Psoas muscle (tissue), 8 donors: ENCODE measurements around the gene GRM4. TPM values are rescaled to one million over a fixed set of nuclear protein-coding genes. Genes with fewer than 3 reads are reported as not detected.

Source experiments
- ATAC-seq, 4 donors: fragments of 200-7000 bp; cut with Tn5 transposase; one replicate each; pipeline ENCODE4 v1.9.1; 2020; ENCODE audit warnings: moderate library complexity in 3 of 4, mild to moderate bottlenecking in 2 of 4
- DNase-seq, 2 donors: peaks; one replicate each; pipeline ENCODE4 v3.0.0-alpha.2; 2020
- H3K27ac ChIP-seq: fragments of 200-600 bp; one replicate; pipeline ENCODE4 v1.8.0; 2022
- H3K27me3 ChIP-seq, 3 donors: fragments of 200-600 bp in 1 of 3; one replicate each; pipeline versions ENCODE4 v1.6.1 to v1.8.0; 2013 to 2022; ENCODE audit warnings: low read length in 2 of 3, mild to moderate bottlenecking in 2 of 3, moderate library complexity in 1 of 3; ENCODE audit not compliant: insufficient read depth in 3 of 3
- H3K36me3 ChIP-seq, 2 donors: fragments of 200-600 bp in 1 of 2; one replicate each; pipeline versions ENCODE4 v1.6.1 to v1.8.0; 2013 to 2022; ENCODE audit warnings: low read depth in 1 of 2, mild to moderate bottlenecking in 1 of 2, moderate library complexity in 1 of 2; ENCODE audit not compliant: insufficient read depth in 1 of 2
- H3K4me1 ChIP-seq: fragments of 200-600 bp; one replicate; pipeline ENCODE4 v1.8.0; 2022
- H3K4me3 ChIP-seq: fragments of 200-600 bp; one replicate; pipeline ENCODE4 v1.8.0; 2022; ENCODE audit warnings: mild to moderate bottlenecking
- H3K9me3 ChIP-seq: fragments of 200-600 bp; one replicate; pipeline ENCODE4 v1.8.0; 2022
- WGBS, 3 donors: extraction: QIAGEN DNeasy Blood & Tissue Kit; methylation state at CpG; one replicate each; pipeline versions ENCODE4 v1.1.6 to v1.1.7; 2013; 5-methylcytosine and 5-hydroxymethylcytosine counted together
- intact Hi-C, 2 donors: fragments of 100-400 bp; cut with DNase I; formaldehyde crosslinking; loops; one replicate each; pipeline versions ENCODE4 v1.11.0 to v1.14.2; 2022
- polyA plus RNA-seq, 3 donors: library from polyadenylated mRNA; stranded (reverse); fragments of 200-250 nt; gene quantifications; one replicate each; pipeline ENCODE4 v1.2.3, GENCODE V29; 2013
- total RNA-seq, 4 donors: library from RNA; stranded (reverse); fragmentation: NEBNext Ultra II Directional in 2 of 4; extraction: Animal tissue kit (Norgen Biotek cat#: 25700) in 2 of 4; gene quantifications; one replicate each; pipeline versions ENCODE4 v1.2.1 to v1.2.4, GENCODE V29; 2021 to 2023
- TF ChIP-seq, protein P1 (sequence below): fragments of 200-600 bp; IDR thresholded peaks from one replicate; pipeline ENCODE4 v1.8.0; 2022; ENCODE audit warnings: antibody characterized with exemption
- donor health status: healthy with polysubstance abuse.
- donor health status: DM: no; HTN: no; CAD: no; lungs with moderate emphysema.
- donor health status: Bipolar disorder and iron deficiency.
- donor health status: healthy.
- donor health status: DM: yes; HTN: yes; CAD: no.
- donor health status: DM: no; HTN: no; CAD: no.
- donor health status: DM: no; HTN: no; CAD: no.
- donor health status: DM: yes; HTN: yes; CAD: no.

Gene GRM4
- total and polyA plus RNA-seq, 7 donors: 0.07 to 0.39 (median 0.14) TPM; not detected in 4

GRCh38 chr6:34150766-34151165 lies 4.9 kb upstream of the GRM4 start:
- H3K4me1 ChIP-seq: peaks cover 3% of the 10 kb centered on the region
- WGBS, 3 donors: 55 to 64% (median 62%) methylated on average over 8 of the region's 8 CpGs
- intact Hi-C loops: loop anchor here (5.0 to 10.0 kb wide), 3 partner anchors 378 to 566 kb away; partner anchors contain the start of gene BAK1 (in 2 of the 2)
- H3K4me3 ChIP-seq: no peak overlapping the region
- TF ChIP-seq, protein P1, sequence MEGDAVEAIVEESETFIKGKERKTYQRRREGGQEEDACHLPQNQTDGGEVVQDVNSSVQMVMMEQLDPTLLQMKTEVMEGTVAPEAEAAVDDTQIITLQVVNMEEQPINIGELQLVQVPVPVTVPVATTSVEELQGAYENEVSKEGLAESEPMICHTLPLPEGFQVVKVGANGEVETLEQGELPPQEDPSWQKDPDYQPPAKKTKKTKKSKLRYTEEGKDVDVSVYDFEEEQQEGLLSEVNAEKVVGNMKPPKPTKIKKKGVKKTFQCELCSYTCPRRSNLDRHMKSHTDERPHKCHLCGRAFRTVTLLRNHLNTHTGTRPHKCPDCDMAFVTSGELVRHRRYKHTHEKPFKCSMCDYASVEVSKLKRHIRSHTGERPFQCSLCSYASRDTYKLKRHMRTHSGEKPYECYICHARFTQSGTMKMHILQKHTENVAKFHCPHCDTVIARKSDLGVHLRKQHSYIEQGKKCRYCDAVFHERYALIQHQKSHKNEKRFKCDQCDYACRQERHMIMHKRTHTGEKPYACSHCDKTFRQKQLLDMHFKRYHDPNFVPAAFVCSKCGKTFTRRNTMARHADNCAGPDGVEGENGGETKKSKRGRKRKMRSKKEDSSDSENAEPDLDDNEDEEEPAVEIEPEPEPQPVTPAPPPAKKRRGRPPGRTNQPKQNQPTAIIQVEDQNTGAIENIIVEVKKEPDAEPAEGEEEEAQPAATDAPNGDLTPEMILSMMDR: no peak
- no peaks in the 10 kb centered on the region for H3K9me3 ChIP-seq
- ATAC-seq (no peak), DNase-seq (no peak)
- no peaks in the 10 kb centered on the region for H3K36me3 ChIP-seq
- no peak overlapping the region for H3K27ac ChIP-seq
- H3K27me3 ChIP-seq: peaks cover 0 to 29% (median 16%) of the 10 kb centered on the region in 3 donors

GRCh38 chr6:34149831-34150400 lies 4.0 kb upstream of the GRM4 start:
- intact Hi-C loops: loop anchor here (5.0 to 10.0 kb wide), 3 partner anchors 378 to 565 kb away; partner anchors contain the start of gene BAK1 (in 2 of the 2)
- DNase-seq: no peak
- Histone ChIP-seq H3K9me3 (no peaks in the 10 kb centered on the region), H3K36me3 (no peaks in the 10 kb centered on the region), H3K4me3 (no peak overlapping the region), H3K27ac (no peak overlapping the region), H3K4me1 (peaks cover 3% of the 10 kb centered on the region), H3K27me3 (peaks cover 0 to 27% (median 16%) of the 10 kb centered on the region in 3 donors)
- 84 to 91% (median 89%) methylated on average over 4 of the region's 4 CpGs for WGBS, 3 donors
- no peak for ATAC-seq
- TF ChIP-seq, protein P1: no peak

- no peak for DNase-seq
- H3K27me3 ChIP-seq: peaks cover 0 to 25% (median 16%) of the 10 kb centered on the region in 3 donors
- peaks cover 8% of the 10 kb centered on the region for H3K4me1 ChIP-seq
These were observed 3.5 kb upstream of the GRM4 start for GRCh38 chr6:34149452-34149810.

GRCh38 chr6:34148631-34149451 lies 3.0 kb upstream of the GRM4 start:
- Histone ChIP-seq H3K4me1 (peaks cover 14% of the 10 kb centered on the region), H3K36me3 (no peaks in the 10 kb centered on the region), H3K27me3 (peaks cover 0 to 26% (median 16%) of the 10 kb centered on the region in 3 donors), H3K9me3 (no peaks in the 10 kb centered on the region), H3K4me3 (no peak overlapping the region), H3K27ac (no peak overlapping the region)
- TF ChIP-seq, protein P1: no peak
- no peak for ATAC-seq
- DNase-seq: no peak
- intact Hi-C loops: no loop called here
- 64 to 69% (median 68%) methylated on average over 8 of the region's 8 CpGs for WGBS, 3 donors

More at GRCh38 chr6:34149452-34149810, 3.5 kb upstream of the GRM4 start:
- WGBS, 3 donors: 55 to 61% (median 60%) methylated on average over 5 of the region's 5 CpGs
- intact Hi-C loops: no loop called here
- TF ChIP-seq, protein P1: no peak
- Histone ChIP-seq H3K36me3 (no peaks in the 10 kb centered on the region), H3K9me3 (no peaks in the 10 kb centered on the region), H3K4me3 (no peak overlapping the region), H3K27ac (no peak overlapping the region)
- no peak for ATAC-seq
